NT2/D1 (cell line): ENCODE results near the gene ARMC9.

Experiments used
- DNase-seq: peaks from one replicate; pipeline ENCODE4 v3.0.0-alpha.2; 2011; ENCODE audit warnings: low read depth, low spot score
- H3K27me3 ChIP-seq: 2 replicates; pipeline ENCODE4 v1.6.0; 2011; ENCODE audit warnings: mild to moderate bottlenecking; ENCODE audit not compliant: insufficient read length, insufficient read depth
- H3K36me3 ChIP-seq: 2 replicates; pipeline ENCODE4 v1.6.1; 2011; ENCODE audit warnings: mild to moderate bottlenecking, low read length, mixed read lengths; ENCODE audit not compliant: insufficient read depth, insufficient read length
- H3K4me1 ChIP-seq: 2 replicates; pipeline ENCODE4 v1.5.1; 2011; ENCODE audit not compliant: insufficient read depth, insufficient read length
- H3K4me3 ChIP-seq: 2 replicates; pipeline ENCODE4 v1.5.1; 2011; ENCODE audit warnings: low read depth; ENCODE audit not compliant: insufficient read length
- H3K9ac ChIP-seq: 2 replicates; pipeline ENCODE4 v1.6.0; 2011; ENCODE audit warnings: low read depth; ENCODE audit not compliant: insufficient read length
- H3K9me3 ChIP-seq: 2 replicates; pipeline ENCODE4 v1.5.1; 2011; ENCODE audit warnings: mild to moderate bottlenecking, low read length; ENCODE audit not compliant: insufficient read depth
- SUZ12 ChIP-seq: IDR thresholded peaks from 2 replicates; pipeline ENCODE4 v1.6.1; 2011; ENCODE audit not compliant: insufficient read length, insufficient read depth; ENCODE audit errors: extremely low read depth
- YY1 ChIP-seq: IDR thresholded peaks from 2 replicates; pipeline ENCODE4 v1.6.1; 2011; ENCODE audit not compliant: insufficient read length, insufficient read depth
- ZNF274 ChIP-seq: IDR thresholded peaks from 2 replicates; pipeline ENCODE4 v1.6.1; 2011; ENCODE audit warnings: mild to moderate bottlenecking, low read depth, low read length

Gene ARMC9

GRCh38 chr2:231259104-231259503 lies 60.7 kb downstream of the ARMC9 start:
- no peak overlapping the region for H3K9ac ChIP-seq
- H3K27me3 ChIP-seq, result no peaks in the 10 kb centered on the region
- peaks cover 45% of the 10 kb centered on the region for H3K36me3 ChIP-seq
- H3K4me1 ChIP-seq, result peaks cover 3% of the 10 kb centered on the region
- TF ChIP-seq SUZ12, result no peak
- H3K9me3 ChIP-seq, result no peaks in the 10 kb centered on the region
- no peak for DNase-seq
- H3K4me3 ChIP-seq, result no peak overlapping the region

- Histone ChIP-seq H3K4me3 (no peak overlapping the region), H3K4me1 (peaks cover 3% of the 10 kb centered on the region), H3K27me3 (no peaks in the 10 kb centered on the region), H3K36me3 (peaks cover 45% of the 10 kb centered on the region), H3K9ac (no peak overlapping the region), H3K9me3 (no peaks in the 10 kb centered on the region)
- TF ChIP-seq ZNF274 (no peak), YY1 (no peak)
- no peak for DNase-seq
Observed at GRCh38 chr2:231260442-231261208, 62.2 kb downstream of the ARMC9 start.

- Histone ChIP-seq H3K36me3 (peaks cover 45% of the 10 kb centered on the region), H3K4me3 (no peak overlapping the region), H3K27me3 (no peaks in the 10 kb centered on the region), H3K9me3 (no peaks in the 10 kb centered on the region), H3K9ac (no peak overlapping the region), H3K4me1 (peaks cover 3% of the 10 kb centered on the region)
- TF ChIP-seq SUZ12, result no peak
- TF ChIP-seq ZNF274, result no peak
- no peak for TF ChIP-seq YY1
- no peak for DNase-seq
Observed at GRCh38 chr2:231263118-231263831, 64.8 kb downstream of the ARMC9 start.

GRCh38 chr2:231270221-231271114 lies 72.0 kb downstream of the ARMC9 start:
- no peak for TF ChIP-seq YY1
- TF ChIP-seq ZNF274, result no peak
- no peak for TF ChIP-seq SUZ12
- Histone ChIP-seq H3K4me3 (no peak overlapping the region), H3K4me1 (no peaks in the 10 kb centered on the region), H3K9me3 (no peaks in the 10 kb centered on the region), H3K9ac (no peak overlapping the region), H3K36me3 (peaks cover 50% of the 10 kb centered on the region), H3K27me3 (no peaks in the 10 kb centered on the region)
- no peak for DNase-seq

GRCh38 chr2:231272991-231273390 lies 74.6 kb downstream of the ARMC9 start:
- H3K4me3 ChIP-seq, result no peak overlapping the region
- no peak for TF ChIP-seq SUZ12
- TF ChIP-seq YY1, result no peak
- TF ChIP-seq ZNF274, result no peak
- no peak for DNase-seq

GRCh38 chr2:231276987-231277386 lies 78.6 kb downstream of the ARMC9 start:
- H3K4me1 ChIP-seq, result no peaks in the 10 kb centered on the region
- no peaks in the 10 kb centered on the region for H3K27me3 ChIP-seq
- no peak overlapping the region for H3K9ac ChIP-seq
- TF ChIP-seq YY1 (no peak), SUZ12 (no peak), ZNF274 (no peak)
- H3K36me3 ChIP-seq, result peaks cover 68% of the 10 kb centered on the region
- H3K4me3 ChIP-seq, result no peak overlapping the region
- no peak for DNase-seq
- no peaks in the 10 kb centered on the region for H3K9me3 ChIP-seq

More at GRCh38 chr2:231272991-231273390, 74.6 kb downstream of the ARMC9 start:
- peaks cover 57% of the 10 kb centered on the region for H3K36me3 ChIP-seq
- no peak overlapping the region for H3K9ac ChIP-seq
- H3K9me3 ChIP-seq, result no peaks in the 10 kb centered on the region
- no peaks in the 10 kb centered on the region for H3K27me3 ChIP-seq
- H3K4me1 ChIP-seq, result no peaks in the 10 kb centered on the region

- Histone ChIP-seq H3K9me3 (no peaks in the 10 kb centered on the region), H3K4me3 (no peak overlapping the region), H3K9ac (no peak overlapping the region), H3K36me3 (peaks cover 60% of the 10 kb centered on the region), H3K4me1 (no peaks in the 10 kb centered on the region), H3K27me3 (no peaks in the 10 kb centered on the region)
- DNase-seq, result no peak
- TF ChIP-seq ZNF274 (no peak), YY1 (no peak), SUZ12 (no peak)
Observed at GRCh38 chr2:231277962-231278361, 79.5 kb downstream of the ARMC9 start.
